Transverse colon (tissue), 4 donors: ENCODE data around the gene RIPOR3. TPM values are rescaled to one million over a fixed set of nuclear protein-coding genes. Genes with fewer than 3 reads are reported as not detected.

Source experiments
- DNase-seq: peaks from one replicate; pipeline ENCODE4 v3.0.0-alpha.2; 2019
- H3K27ac ChIP-seq, 4 donors: fragments of 200-600 bp; sonication (generic); 2 replicates each; pipeline ENCODE4 v1.5.1; 2016 to 2018; ENCODE audit warnings: inconsistent platforms in 4 of 4
- H3K27me3 ChIP-seq: fragments of 200-600 bp; sonication (generic); 2 replicates; pipeline ENCODE4 v1.5.1; 2017; ENCODE audit warnings: inconsistent platforms
- H3K36me3 ChIP-seq, 4 donors: fragments of 200-600 bp; sonication (generic); 2 replicates each; pipeline ENCODE4 v1.5.1; 2017 to 2019; ENCODE audit warnings: inconsistent platforms in 4 of 4
- H3K4me1 ChIP-seq, 4 donors: fragments of 200-600 bp; sonication (generic); 2 replicates each; pipeline ENCODE4 v1.5.1; 2017 to 2020; ENCODE audit warnings: inconsistent platforms in 4 of 4
- H3K4me3 ChIP-seq, 4 donors: fragments of 200-600 bp; sonication (generic); 1 replicate in 1 of 4; 2 replicates in 3 of 4; pipeline versions ENCODE4 v1.5.1 to v1.6.1; 2017 to 2019; ENCODE audit warnings: inconsistent platforms in 4 of 4
- H3K9me3 ChIP-seq, 2 donors: fragments of 200-600 bp; sonication (generic); 2 replicates each; pipeline ENCODE4 v1.5.1; 2017 to 2019; ENCODE audit warnings: inconsistent platforms in 2 of 2
- CTCF ChIP-seq, 5 experiments: fragments of 200-600 bp in 3 of 5; fragments of 450-650 bp in 2 of 5; sonication (generic) in 3 of 5; IDR thresholded peaks; 1 replicate in 2 of 5; 2 replicates in 3 of 5; pipeline ENCODE4 v1.5.1; 2016 to 2017; ENCODE audit warnings: antibody characterized with exemption in 5 of 5, inconsistent platforms in 3 of 5, mild to moderate bottlenecking in 2 of 5, moderate library complexity in 1 of 5
- EP300 ChIP-seq: sonication (generic); formaldehyde crosslinking; IDR thresholded peaks from one replicate; pipeline ENCODE4 v1.6.1; 2017; ENCODE audit warnings: antibody characterized with exemption, low read depth
- POLR2A ChIP-seq: fragments of 450-650 bp; IDR thresholded peaks from one replicate; pipeline ENCODE4 v1.6.1; 2016; ENCODE audit warnings: antibody characterized with exemption, mild to moderate bottlenecking, moderate library complexity
- POLR2AphosphoS5 ChIP-seq, 3 donors: sonication (generic); formaldehyde crosslinking; IDR thresholded peaks; one replicate each; pipeline ENCODE4 v1.6.1; 2016; ENCODE audit warnings: antibody characterized with exemption in 3 of 3
- WGBS, 2 donors: methylation state at CpG; one replicate each; pipeline ENCODE4 v1.1.5; 2018; ENCODE audit warnings: low coverage in 1 of 2; 5-methylcytosine and 5-hydroxymethylcytosine counted together
- in situ Hi-C, 4 donors: fragments of 200-750 bp; cut with MboI; loops; one replicate each; pipeline versions ENCODE4 v1.15.0 to v1.15.1; 2017; ENCODE audit warnings: low sequenced_read_pairs in 3 of 4, low pct_ligation_motif_present in 1 of 4, low pct_unique_long_range_greater_than_20kb in 1 of 4
- intact Hi-C: fragments of 100-400 bp; cut with DNase I; formaldehyde crosslinking; loops from one replicate; pipeline ENCODE4 v1.15.1; 2023; ENCODE audit warnings: low total_unique reads
- total RNA-seq, 4 donors: library from RNA; depleted of rRNA; stranded (reverse); fragments of >200 nt; gene quantifications; one replicate each; pipeline ENCODE4 v1.1.0, GENCODE V29; 2016

The RIPOR3 gene
- total RNA-seq, 4 donors from 2014 or later = 4.6 to 15.7 (median 8.7) TPM

DNA sequence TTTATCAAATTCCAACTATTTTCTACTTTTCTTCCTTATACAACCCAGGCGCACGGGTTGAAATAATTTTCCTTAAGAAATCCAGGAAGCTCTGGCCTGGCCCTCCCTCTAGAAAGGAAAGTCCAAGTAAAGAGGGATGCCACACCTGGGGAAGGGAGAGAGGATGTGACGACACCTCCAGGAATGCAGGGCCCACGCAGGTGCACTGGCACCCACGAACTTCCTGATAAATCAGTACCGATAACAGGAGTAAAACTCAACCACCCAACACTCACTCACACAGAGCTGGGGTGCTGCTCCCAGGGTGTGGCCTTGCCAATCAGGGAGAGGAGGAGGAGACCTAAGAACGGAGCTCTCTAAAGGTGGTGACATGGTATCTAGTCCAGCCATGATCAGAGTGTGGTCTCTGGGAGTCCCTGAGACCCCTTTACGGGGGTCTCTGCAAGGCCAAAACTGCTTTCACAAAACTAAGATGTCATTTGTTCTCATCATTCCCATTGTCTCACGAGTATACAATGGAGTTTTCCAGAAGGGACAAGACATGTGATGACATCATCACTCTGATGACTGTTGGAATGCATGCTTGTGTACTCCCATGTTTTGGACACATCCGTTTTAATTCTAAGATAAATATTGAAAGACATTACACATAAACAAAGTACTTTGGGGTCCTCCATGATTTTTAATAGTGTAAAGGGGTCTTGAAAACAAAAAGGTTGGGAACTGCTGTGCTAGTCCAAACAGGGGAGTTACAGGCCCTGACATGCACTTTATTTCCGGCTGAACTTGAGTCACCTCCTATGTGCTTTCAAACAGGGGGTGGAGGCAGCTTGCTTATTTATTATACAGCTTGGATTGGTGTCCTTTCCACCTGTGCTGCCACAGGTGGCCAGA lies 37.9 kb upstream of the RIPOR3 start:
- in situ Hi-C loops (loop anchor here in 3 of 4 donors (25.0 kb wide), 2 partner anchors 242 to 542 kb away; partner anchors contain the start of gene CEBPB (in 1 of the 3)), intact Hi-C loops (no loop called here)
- H3K9me3 ChIP-seq = no peaks in the 10 kb centered on the region
- WGBS, 2 donors = 56 to 61% methylated on average over 5 to 11 of the region's 11 CpGs
- no peaks in the 10 kb centered on the region for H3K27me3 ChIP-seq
- H3K4me1 ChIP-seq = peaks cover 7 to 52% (median 13%) of the 10 kb centered on the region in 4 donors
- no peak for TF ChIP-seq EP300
- TF ChIP-seq CTCF (IDR thresholded peaks at IDR 0.05) = no peak
- peak; percentile 40 for TF ChIP-seq POLR2A
- TF ChIP-seq POLR2AphosphoS5 (IDR thresholded peaks at IDR 0.05) = peak in 1 of 3 donors; percentile 46
- no peaks in the 10 kb centered on the region for H3K36me3 ChIP-seq
- peak; percentile 73 for DNase-seq
- peak overlapping the region; percentile 89 to 92 (median 90) for H3K27ac ChIP-seq
- H3K4me3 ChIP-seq = no peak overlapping the region

DNA sequence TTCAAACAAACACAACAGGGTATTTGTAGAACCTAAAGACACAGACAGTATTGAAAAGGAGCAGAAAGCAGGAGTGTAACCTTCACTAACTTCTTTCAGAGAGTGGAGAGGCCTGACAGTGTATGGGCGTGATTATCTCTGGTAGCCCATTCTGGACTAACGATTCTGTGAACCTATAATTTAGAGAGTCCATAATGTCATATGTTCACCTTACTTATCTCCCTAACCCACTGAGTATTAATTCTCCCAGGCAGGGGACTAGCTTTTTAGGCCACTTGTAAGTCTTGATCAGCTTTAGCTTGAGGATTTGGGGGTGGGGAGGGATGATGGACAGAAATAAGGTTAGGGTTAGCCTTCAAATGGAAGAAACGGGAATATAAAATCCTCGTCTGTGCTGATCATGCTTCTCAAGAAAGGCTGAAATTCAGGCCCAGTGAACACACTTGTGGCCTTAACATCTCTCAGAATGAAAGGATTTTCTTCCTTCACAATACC lies 37.2 kb upstream of the RIPOR3 start:
- intact Hi-C loops = no loop called here

GRCh38 chr20:50727792-50728485 lies 36.6 kb upstream of the RIPOR3 start:
- in situ Hi-C loops = loop anchor here in 3 of 4 donors (25.0 kb wide), 2 partner anchors 241 to 541 kb away; partner anchors contain the start of gene CEBPB (in 1 of the 3)
- H3K4me1 ChIP-seq = peaks cover 7 to 46% (median 13%) of the 10 kb centered on the region in 4 donors
- DNase-seq = no peak
- 74 to 84% methylated on average over 5 to 8 of the region's 8 CpGs for WGBS, 2 donors
- TF ChIP-seq POLR2AphosphoS5 (IDR thresholded peaks at IDR 0.05) (no peak), POLR2A (no peak), CTCF (IDR thresholded peaks at IDR 0.05) (no peak), EP300 (no peak)
- H3K9me3 ChIP-seq = no peaks in the 10 kb centered on the region
- H3K27me3 ChIP-seq = no peaks in the 10 kb centered on the region
- H3K36me3 ChIP-seq = no peaks in the 10 kb centered on the region
- intact Hi-C loops = no loop called here
- H3K4me3 ChIP-seq = no peak overlapping the region
- peak overlapping the region in 2 of 4 donors; percentile 89 to 90 for H3K27ac ChIP-seq

More for the DNA sequence above, 37.2 kb upstream of the RIPOR3 start:
- Histone ChIP-seq H3K36me3 (no peaks in the 10 kb centered on the region), H3K4me1 (peaks cover 7 to 51% (median 13%) of the 10 kb centered on the region in 4 donors), H3K4me3 (no peak overlapping the region), H3K27me3 (no peaks in the 10 kb centered on the region), H3K9me3 (no peaks in the 10 kb centered on the region), H3K27ac (peak overlapping the region; percentile 89 to 92 (median 90))
- TF ChIP-seq POLR2A (no peak), CTCF (IDR thresholded peaks at IDR 0.05) (no peak), EP300 (no peak), POLR2AphosphoS5 (IDR thresholded peaks at IDR 0.05) (no peak)
- WGBS, 2 donors = 85 to 90% methylated on average over 4 of the region's 4 CpGs
- in situ Hi-C loops = loop anchor here in 3 of 4 donors (25.0 kb wide), 2 partner anchors 241 to 541 kb away; partner anchors contain the start of gene CEBPB (in 1 of the 3)
- no peak for DNase-seq
